ENCODE data around the gene RPAIN. TPM values are rescaled to one million over a fixed set of nuclear protein-coding genes. Genes with fewer than 3 reads are reported as not detected.
A peak's percentile ranks its signal among the peaks of the same experiment; 100 is the strongest.

Gene RPAIN
- total and polyA plus RNA-seq, 2 donors (not counting 1 experiment from before 2014, with no cell fraction given): 73.9 to 125 TPM

- H3K9me3 Mint-ChIP-seq (ENCODE audit: insufficient read depth): no peaks in the 10 kb centered on the region
- CTCF ChIA-PET: interaction anchor here (0.6 to 2.5 kb wide), 26 partner anchors 10 to 422 kb away, joined by 3 to 35 read pairs (median 5); partner anchors contain the start of genes DHX33, NUP88, RABEP1 and RPAIN
- no CpG with 5 or more reads among the region's 1 CpG for WGBS (ENCODE audit: insufficient coverage)
Observed at GRCh38 chr17:5439446-5439764, 19.4 kb downstream of the RPAIN start.

GRCh38 chr17:5443728-5444127, 23.7 kb downstream of the RPAIN start:
- POLR2A ChIA-PET: no interaction called here
- Histone ChIP-seq H3K27ac (ENCODE audit: low read length in 2 of 2) (no peak overlapping the region), H4K20me1 (ENCODE audit: control insufficient read depth, insufficient read depth, low read length, poor library complexity, severe bottlenecking) (no peaks in the 10 kb centered on the region), H3K27me3 (replicated peaks in 1 of 4; ENCODE audit: control extremely low read depth in 1 of 4, control insufficient read depth in 3 of 4, insufficient read depth in 4 of 4, low read length in 3 of 4) (no peaks in the 10 kb centered on the region), H3K36me3 (replicated peaks in 1 of 2; ENCODE audit: control extremely low read depth in 1 of 2, control insufficient read depth in 1 of 2, extremely low read depth in 1 of 2, insufficient read depth in 2 of 2, low read length in 1 of 2) (peaks cover 7 to 35% of the 10 kb centered on the region in 2 experiments), H3K9me3 (ENCODE audit: control extremely low read depth in 1 of 3, control insufficient read depth in 2 of 3, insufficient read depth in 1 of 3, low read length in 2 of 3) (no peaks in the 10 kb centered on the region), H3K4me1 (ENCODE audit: control insufficient read depth in 2 of 2, insufficient read depth in 2 of 2, low read length in 2 of 2) (peaks cover 6 to 8% of the 10 kb centered on the region in 2 donors), H3K9ac (ENCODE audit: low read length) (no peak overlapping the region), H2AFZ (ENCODE audit: insufficient read depth, low read depth, low read length, poor library complexity, severe bottlenecking) (no peak overlapping the region), H3K4me3 (ENCODE audit: control extremely low read depth in 1 of 5, extremely low read depth in 1 of 5, insufficient read depth in 1 of 5, low read depth in 2 of 5, low read length in 4 of 5) (no peak overlapping the region), H3K79me2 (ENCODE audit: control insufficient read depth, insufficient read depth, low read length) (peaks cover 9% of the 10 kb centered on the region), H3K4me2 (replicated peaks; ENCODE audit: low read depth, low read length, poor library complexity, severe bottlenecking) (no peak overlapping the region)
- H3K27me3 Mint-ChIP-seq: no peaks in the 10 kb centered on the region
- H3K9me3 Mint-ChIP-seq (ENCODE audit: insufficient read depth): no peaks in the 10 kb centered on the region
- CTCF ChIA-PET: no interaction called here
- no peak for TF ChIP-seq EZH2 (IDR thresholded peaks at IDR 0.05; ENCODE audit: borderline replicate concordance, insufficient read depth, low read depth, low read length, poor library complexity, severe bottlenecking)
- no peak for TF ChIP-seq CTCF (IDR thresholded peaks at IDR 0.05)
- 100% methylated on average over 2 of the region's 6 CpGs for whole genome bisulfite sequencing (ENCODE audit: insufficient coverage)
- H3K4me3 Mint-ChIP-seq: no peak overlapping the region
- no peak for ATAC-seq (ENCODE audit: low read depth)
- H3K4me1 Mint-ChIP-seq: peaks cover 13% of the 10 kb centered on the region
- DNase-seq: no peak
- no peak overlapping the region for H3K27ac Mint-ChIP-seq
- intact Hi-C loops (cut with micrococcal nuclease): no loop called here

More at GRCh38 chr17:5439446-5439764, 19.4 kb downstream of the RPAIN start:
- Histone ChIP-seq H2AFZ (ENCODE audit: insufficient read depth, low read depth, low read length, poor library complexity, severe bottlenecking) (peak overlapping the region; percentile 93), H3K79me2 (ENCODE audit: control insufficient read depth, insufficient read depth, low read length) (peaks cover 43% of the 10 kb centered on the region), H3K4me1 (ENCODE audit: control insufficient read depth in 2 of 2, insufficient read depth in 2 of 2, low read length in 2 of 2) (peaks cover 14 to 26% of the 10 kb centered on the region in 2 donors), H3K4me2 (replicated peaks; ENCODE audit: low read depth, low read length, poor library complexity, severe bottlenecking) (peak overlapping the region; percentile 81), H3K27ac (ENCODE audit: low read length in 2 of 2) (peak overlapping the region; percentile 66 to 81), H3K9ac (ENCODE audit: low read length) (peak overlapping the region; percentile 74), H3K4me3 (ENCODE audit: control extremely low read depth in 1 of 5, extremely low read depth in 1 of 5, insufficient read depth in 1 of 5, low read depth in 2 of 5, low read length in 4 of 5) (peak overlapping the region; percentile 52 to 74 (median 62)), H3K36me3 (replicated peaks in 1 of 2; ENCODE audit: control extremely low read depth in 1 of 2, control insufficient read depth in 1 of 2, extremely low read depth in 1 of 2, insufficient read depth in 2 of 2, low read length in 1 of 2) (peaks cover 8 to 38% of the 10 kb centered on the region in 2 experiments), H3K9me3 (ENCODE audit: control extremely low read depth in 1 of 3, control insufficient read depth in 2 of 3, insufficient read depth in 1 of 3, low read length in 2 of 3) (no peaks in the 10 kb centered on the region), H3K27me3 (replicated peaks in 1 of 4; ENCODE audit: control extremely low read depth in 1 of 4, control insufficient read depth in 3 of 4, insufficient read depth in 4 of 4, low read length in 3 of 4) (no peaks in the 10 kb centered on the region), H4K20me1 (ENCODE audit: control insufficient read depth, insufficient read depth, low read length, poor library complexity, severe bottlenecking) (peaks cover 7% of the 10 kb centered on the region)
- Mint-ChIP-seq H3K27me3 (no peaks in the 10 kb centered on the region), H3K27ac (peak overlapping the region; percentile 93), H3K4me3 (peak overlapping the region; percentile 79), H3K4me1 (peaks cover 31% of the 10 kb centered on the region)
- POLR2A ChIA-PET: interaction anchor here (0.7 to 1.9 kb wide), 4 partner anchors 10 to 219 kb away, joined by 3 to 11 read pairs (median 4); partner anchors contain the start of genes NUP88 and RPAIN
- intact Hi-C loops (cut with micrococcal nuclease): loop anchor here (1.0 kb wide), 5 partner anchors 19 to 248 kb away; partner anchors contain the start of genes DERL2, MIS12, RPAIN and ZNF594
- no peak for ATAC-seq (ENCODE audit: low read depth)
- TF ChIP-seq CTCF (IDR thresholded peaks at IDR 0.05) (peak; percentile 56), EZH2 (IDR thresholded peaks at IDR 0.05; ENCODE audit: borderline replicate concordance, insufficient read depth, low read depth, low read length, poor library complexity, severe bottlenecking) (no peak)
- DNase-seq: no peak

Data from B cell (primary cell).